ENCODE results near the gene PDE4D.
"Not testable (repeated sequence)": the region's sequence is repeated elsewhere in the genome, so short reads cannot be mapped to it uniquely, and the experiment has no call there.

Gene PDE4D

GRCh38 chr5:59458966-59459729 lies 434.4 kb downstream of the PDE4D start:
- no peak for FAIRE-seq

- FAIRE-seq = no peak
Observed at GRCh38 chr5:59458321-59458720, 435.2 kb downstream of the PDE4D start.

GRCh38 chr5:59449905-59450644 lies 443.5 kb downstream of the PDE4D start:
- no peak for FAIRE-seq

- FAIRE-seq = no peak
Observed at GRCh38 chr5:59446356-59446755, 447.2 kb downstream of the PDE4D start.

- FAIRE-seq = no peak
Observed at GRCh38 chr5:59445741-59446140, 447.8 kb downstream of the PDE4D start.

GRCh38 chr5:59439303-59439702 lies 454.2 kb downstream of the PDE4D start:
- FAIRE-seq = no peak

GRCh38 chr5:59437176-59437575 lies 456.4 kb downstream of the PDE4D start:
- no peak for FAIRE-seq

- FAIRE-seq = no peak
Observed at GRCh38 chr5:59436364-59437148, 457.0 kb downstream of the PDE4D start.

- no peak for FAIRE-seq
Observed at GRCh38 chr5:59433174-59433573, 460.4 kb downstream of the PDE4D start.

GRCh38 chr5:59430066-59430685 lies 463.4 kb downstream of the PDE4D start:
- no peak for FAIRE-seq

GRCh38 chr5:59428391-59428790 lies 465.1 kb downstream of the PDE4D start:
- no peak for FAIRE-seq

GRCh38 chr5:59424515-59424914 lies 469.0 kb downstream of the PDE4D start:
- no peak for FAIRE-seq

GRCh38 chr5:59423021-59423420 lies 470.5 kb downstream of the PDE4D start:
- no peak for FAIRE-seq

GRCh38 chr5:59421986-59422941 lies 471.3 kb downstream of the PDE4D start:
- FAIRE-seq = no peak

GRCh38 chr5:59420596-59420995 lies 472.9 kb downstream of the PDE4D start:
- FAIRE-seq = no peak

GRCh38 chr5:59418808-59419207 lies 474.7 kb downstream of the PDE4D start:
- FAIRE-seq = no peak

GRCh38 chr5:59416451-59416850 lies 477.1 kb downstream of the PDE4D start:
- no peak for FAIRE-seq

- FAIRE-seq = no peak
Observed at GRCh38 chr5:59416026-59416425, 477.5 kb downstream of the PDE4D start.

GRCh38 chr5:59412428-59412827 lies 481.1 kb downstream of the PDE4D start:
- FAIRE-seq = no peak

GRCh38 chr5:59408997-59409396 lies 484.5 kb downstream of the PDE4D start:
- FAIRE-seq = not testable (repeated sequence)

GRCh38 chr5:59407967-59408366 lies 485.6 kb downstream of the PDE4D start:
- FAIRE-seq = no peak

- no peak for FAIRE-seq
Observed at GRCh38 chr5:59401637-59402036, 491.9 kb downstream of the PDE4D start.
